DMS114 treated with DMSO at 0.1 percent for 48 hours (cell line): ENCODE data around the gene RNASEH2B.

Source experiments
- DNase-seq: peaks from one replicate; lab custom pipeline; 2025; ENCODE audit not compliant: unreplicated experiment; lab: John Stamatoyannopoulos, UW

Gene RNASEH2B

GRCh38 chr13:50907781-50908180 lies 1.8 kb upstream of the RNASEH2B start:
- no peak for DNase-seq

DNA sequence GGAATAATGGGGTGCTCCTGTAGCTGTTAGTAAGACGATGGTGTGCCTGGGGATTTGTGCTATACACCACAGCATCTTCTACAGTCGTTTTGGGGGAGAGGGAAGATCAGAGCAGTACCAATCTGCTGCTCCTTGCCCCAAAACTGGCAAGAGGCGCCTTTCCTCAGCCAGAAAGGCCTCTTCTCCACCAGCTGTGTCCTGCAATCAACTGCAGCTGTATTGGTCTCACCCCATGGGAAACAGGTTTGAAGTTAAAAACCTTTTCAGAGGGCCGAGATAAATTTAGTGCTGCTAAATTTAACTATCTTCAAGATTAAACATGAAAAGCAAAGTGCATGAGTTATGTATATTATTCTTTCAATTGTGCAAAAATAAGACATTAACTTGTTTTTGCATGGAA lies 1.2 kb upstream of the RNASEH2B start:
- no peak for DNase-seq

DNA sequence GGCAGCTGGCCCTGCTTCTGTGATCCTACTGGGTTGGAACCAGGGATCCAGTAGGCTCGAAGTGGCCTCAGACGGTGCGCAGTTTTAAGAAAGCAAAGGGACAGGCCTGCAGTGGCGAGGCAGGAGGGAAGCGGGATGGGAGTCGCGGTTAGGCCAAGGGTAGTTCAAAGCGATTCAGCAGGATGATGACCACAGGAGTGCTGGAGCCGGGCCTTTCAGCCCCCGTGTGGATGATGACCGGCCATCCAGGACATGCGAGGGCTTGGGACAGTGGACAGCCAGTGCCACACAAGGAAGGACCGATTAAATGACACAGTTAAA lies 854 bp downstream of the RNASEH2B start:
- peak; percentile 15 for DNase-seq

GRCh38 chr13:50911081-50911631 lies 1.6 kb downstream of the RNASEH2B start:
- DNase-seq = no peak

DNA sequence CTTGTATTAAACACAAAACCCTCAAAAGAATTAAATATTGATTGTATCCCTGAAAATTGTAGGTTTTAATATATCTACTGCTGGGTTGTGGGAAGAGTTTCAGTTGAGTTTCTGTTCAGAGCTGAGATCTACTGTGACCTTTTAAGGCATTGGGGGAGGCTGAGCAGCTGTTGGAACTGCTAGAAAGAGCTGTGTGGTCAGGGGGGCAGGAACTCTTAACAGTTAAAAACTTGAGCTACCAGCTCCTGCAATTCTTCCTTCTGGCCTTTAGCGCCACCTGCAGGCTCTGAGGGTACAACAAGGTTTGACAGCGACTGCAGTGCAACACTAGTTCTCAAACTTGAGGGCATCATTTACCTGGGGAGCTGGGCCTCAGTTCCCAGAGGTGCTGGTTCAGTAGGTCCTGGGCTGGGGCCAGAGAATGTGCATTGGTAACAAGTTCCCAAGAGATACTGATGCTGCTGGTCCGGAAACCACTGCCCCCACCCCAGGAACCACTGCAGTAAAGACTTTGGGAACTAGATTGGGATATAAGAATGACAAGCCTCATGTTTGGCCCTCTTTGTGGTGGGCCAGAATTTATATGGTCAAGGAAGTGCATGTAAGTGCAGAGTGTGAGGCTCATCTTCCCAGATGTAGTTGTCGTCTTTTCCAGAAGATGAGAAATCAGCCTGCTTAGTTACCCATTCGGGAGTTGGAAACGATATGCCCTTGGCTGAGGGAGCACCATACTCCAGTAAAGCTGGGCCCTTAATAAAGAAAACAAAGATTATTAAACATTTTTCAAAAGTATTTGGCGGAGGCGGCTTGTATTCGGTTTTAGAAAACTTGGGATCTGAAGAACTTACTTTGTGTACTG lies 2.6 kb downstream of the RNASEH2B start:
- peak; percentile 42 for DNase-seq

GRCh38 chr13:50912851-50913250 lies 3.3 kb downstream of the RNASEH2B start:
- DNase-seq = no peak

GRCh38 chr13:50914176-50914700 lies 4.6 kb downstream of the RNASEH2B start:
- no peak for DNase-seq

- DNase-seq = no peak
Measured at GRCh38 chr13:50914848-50915247, 5.3 kb downstream of the RNASEH2B start.

GRCh38 chr13:50915565-50915964 lies 6.0 kb downstream of the RNASEH2B start:
- no peak for DNase-seq

DNA sequence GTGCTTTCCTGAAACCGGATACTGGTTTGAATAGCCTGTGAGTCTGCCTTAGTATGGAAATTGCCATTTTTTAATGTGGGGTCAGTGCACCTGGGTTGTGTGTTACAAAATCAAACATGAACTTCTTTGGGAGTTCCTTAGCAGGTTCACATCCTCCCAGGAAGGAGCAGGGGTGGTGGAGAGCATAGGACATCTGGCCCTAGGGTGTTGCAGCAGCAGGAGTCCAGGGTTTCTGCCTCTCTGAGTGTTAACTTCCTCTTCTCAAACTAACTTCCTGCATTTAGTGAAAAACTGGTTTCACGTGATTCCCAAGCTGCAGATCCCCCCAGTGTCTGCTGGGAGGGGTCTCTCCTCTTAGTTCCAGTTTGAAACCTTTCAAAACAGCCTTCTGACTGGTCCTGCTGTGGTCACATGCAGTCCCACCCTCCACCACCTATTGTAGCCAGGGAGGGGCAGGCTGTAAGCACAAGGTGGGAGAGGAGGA lies 7.2 kb downstream of the RNASEH2B start:
- DNase-seq = no peak

GRCh38 chr13:50917572-50917971 lies 8.0 kb downstream of the RNASEH2B start:
- no peak for DNase-seq

- DNase-seq = no peak
Measured at GRCh38 chr13:50918567-50918966, 9.0 kb downstream of the RNASEH2B start.

DNA sequence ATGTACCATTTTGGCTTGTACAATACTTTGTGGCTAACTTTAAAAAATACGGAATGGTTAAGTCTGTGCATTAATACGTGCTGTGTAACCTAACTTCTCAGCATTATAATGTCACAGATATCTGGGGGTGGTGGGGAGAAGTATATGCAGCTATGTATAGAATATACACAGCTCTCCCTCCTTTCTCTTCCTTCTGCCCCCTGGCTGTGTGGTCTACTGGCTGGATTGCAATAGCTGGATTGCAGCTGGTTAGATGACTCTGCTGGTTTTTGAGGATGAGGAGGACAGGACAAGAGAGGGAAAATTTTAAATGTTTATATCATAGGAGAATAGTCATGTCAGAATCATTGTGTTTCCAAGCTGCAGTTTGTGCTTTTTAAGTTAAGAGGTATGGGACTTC lies 9.7 kb downstream of the RNASEH2B start:
- DNase-seq = no peak

DNA sequence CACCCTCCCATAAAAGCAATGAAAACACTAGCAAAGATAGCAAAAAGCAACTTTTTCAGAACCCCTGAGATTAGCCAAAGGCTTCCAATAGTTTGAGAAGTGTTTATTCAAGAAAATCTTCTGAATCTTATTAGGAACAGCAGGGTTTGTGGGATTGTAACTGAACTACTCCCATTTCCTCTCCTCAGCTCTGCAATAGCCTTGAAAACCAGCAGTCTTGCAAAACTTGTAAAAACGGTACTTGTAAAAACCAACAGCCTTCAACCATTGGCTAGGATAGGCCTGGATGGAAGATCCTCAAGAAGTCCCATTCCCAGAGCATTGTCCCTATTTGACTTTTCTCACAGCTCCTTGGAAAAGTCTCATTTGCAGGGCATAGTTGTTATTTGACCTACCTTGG lies 12.1 kb downstream of the RNASEH2B start:
- DNase-seq = no peak

- no peak for DNase-seq
Measured at GRCh38 chr13:50923272-50923671, 13.7 kb downstream of the RNASEH2B start.

DNA sequence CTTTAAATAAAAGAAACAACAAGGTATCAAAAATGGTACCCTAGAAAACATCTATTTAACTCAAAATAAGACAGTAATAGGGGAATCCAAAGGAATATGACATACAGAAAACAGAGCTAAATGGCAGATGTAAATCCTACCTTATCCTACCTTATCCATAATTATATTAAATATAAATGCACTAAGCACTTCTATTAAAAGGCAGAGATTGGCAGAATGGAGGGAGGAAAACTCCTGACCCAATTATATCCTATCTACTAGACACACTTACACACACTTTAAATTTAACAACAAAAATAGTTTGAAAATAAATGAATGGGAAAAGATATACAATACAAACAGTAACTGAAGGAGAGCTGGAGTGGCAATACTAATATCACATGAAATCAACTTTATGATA lies 14.4 kb downstream of the RNASEH2B start:
- DNase-seq = no peak

DNA sequence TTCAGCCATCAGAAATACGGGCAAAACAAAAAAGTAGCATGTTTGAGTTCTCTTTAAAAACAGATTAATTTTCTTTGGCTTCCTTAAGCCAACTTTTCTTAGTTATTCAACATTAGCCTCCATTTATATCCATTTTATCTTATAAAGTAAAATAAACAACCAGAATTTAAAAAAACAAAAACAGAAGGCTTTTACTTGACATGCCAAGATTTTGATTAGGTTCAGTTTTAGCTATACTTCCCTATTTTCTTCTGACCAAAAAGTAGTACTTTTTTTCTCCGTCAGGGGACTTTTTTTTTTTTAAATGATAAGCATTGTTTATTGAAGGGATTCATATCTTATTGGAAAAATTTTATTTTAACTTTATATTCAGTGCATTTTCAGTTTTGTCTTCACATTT lies 18.1 kb downstream of the RNASEH2B start:
- no peak for DNase-seq

DNA sequence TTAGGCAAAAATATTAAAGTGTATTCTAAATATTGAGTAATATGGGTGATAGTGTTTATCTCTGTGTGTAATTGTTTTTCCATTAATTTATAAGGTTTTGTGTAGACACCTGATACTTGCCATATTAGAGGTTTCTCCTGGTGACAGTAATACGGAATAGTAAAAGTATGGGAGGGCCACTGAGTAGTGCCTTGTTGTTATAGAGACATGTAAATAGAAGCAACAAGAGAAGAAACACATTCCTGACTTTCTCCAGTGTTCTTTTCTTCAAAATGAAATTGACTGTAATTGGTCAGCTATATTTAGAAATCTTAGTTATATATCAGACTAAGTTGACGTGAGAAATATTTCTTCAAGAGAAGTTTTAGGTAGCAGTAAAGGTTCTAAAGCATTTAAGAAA lies 18.5 kb downstream of the RNASEH2B start:
- DNase-seq = no peak

DNA sequence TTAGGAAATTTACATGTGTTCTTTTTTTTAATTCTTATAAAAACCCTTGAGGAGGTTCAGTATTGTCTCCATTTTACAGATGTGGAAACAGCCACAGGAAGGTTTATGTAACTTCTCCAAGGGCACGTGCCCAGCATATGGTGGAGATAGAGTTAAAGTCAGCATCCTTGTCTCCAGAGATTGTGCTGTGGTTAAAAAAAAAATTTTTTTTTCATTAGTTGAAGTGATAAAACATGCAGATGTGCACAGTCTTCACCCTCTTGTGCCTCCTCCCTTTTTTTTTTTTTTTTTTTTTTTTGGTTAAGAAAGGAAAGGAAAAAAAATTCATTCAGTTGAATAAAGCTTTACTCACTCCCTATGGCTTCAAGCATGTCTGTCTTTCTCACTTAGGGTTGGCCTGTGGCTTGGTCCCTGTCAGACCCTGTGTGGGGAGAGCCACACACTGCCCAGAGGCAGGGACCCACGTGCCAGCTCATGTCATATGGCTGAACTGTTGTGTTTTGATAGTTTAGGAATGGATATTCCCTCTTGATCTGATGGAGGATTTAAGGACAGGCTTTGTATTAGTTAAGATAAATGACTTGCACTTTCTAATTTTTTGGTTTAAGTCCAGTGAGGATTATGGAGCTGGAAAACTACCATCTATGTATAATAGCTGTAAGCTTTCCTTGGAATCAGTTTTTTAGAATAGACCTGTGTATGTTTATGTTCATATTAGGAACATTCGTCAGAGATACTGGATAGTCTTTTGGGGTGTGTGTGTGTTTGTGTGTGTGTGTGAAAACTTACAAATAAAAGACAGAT lies 19.3 kb downstream of the RNASEH2B start:
- no peak for DNase-seq

- no peak for DNase-seq
Measured at GRCh38 chr13:50932091-50932490, 22.5 kb downstream of the RNASEH2B start.

- no peak for DNase-seq
Measured at GRCh38 chr13:50934735-50935435, 25.3 kb downstream of the RNASEH2B start.
